Suprapubic skin (tissue), 3 donors: Measurements from ENCODE around the gene KCNB1.

ENCODE experiments used
- CTCF ChIP-seq, 2 donors: fragments of 200-600 bp in 1 of 2; fragments of 450-650 bp in 1 of 2; sonication (generic) in 1 of 2; IDR thresholded peaks; one replicate each; pipeline ENCODE4 v1.5.1; 2016 to 2019; ENCODE audit warnings: antibody characterized with exemption in 2 of 2, mild to moderate bottlenecking in 1 of 2, moderate library complexity in 1 of 2
- POLR2A ChIP-seq, 2 donors: fragments of 450-650 bp; IDR thresholded peaks; one replicate each; pipeline ENCODE4 v1.6.1; 2017; ENCODE audit warnings: antibody characterized with exemption in 2 of 2, mild to moderate bottlenecking in 2 of 2, moderate library complexity in 2 of 2

DNA sequence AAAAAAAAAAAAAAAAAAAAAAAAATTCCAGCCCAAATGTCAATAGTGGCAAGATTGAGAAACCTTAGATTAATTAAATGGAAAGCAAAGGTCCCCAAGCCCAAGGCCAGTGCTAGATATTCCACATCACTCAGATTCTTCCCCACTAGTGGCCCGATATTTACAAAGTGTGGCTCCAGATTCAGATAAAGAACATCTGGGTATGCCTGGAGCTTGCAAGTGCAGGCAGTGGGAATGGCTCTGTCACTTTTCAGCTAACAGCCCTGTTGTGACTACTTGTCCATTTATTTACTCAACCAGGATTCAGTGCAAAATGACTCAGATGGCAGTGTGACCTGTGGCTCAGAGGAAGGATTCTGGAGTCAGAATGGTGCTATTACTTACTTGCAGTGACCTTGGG, 8.2 kb upstream of the KCNB1 start:
- no peak for TF ChIP-seq CTCF (IDR thresholded peaks at IDR 0.05)
- no peak for TF ChIP-seq POLR2A (IDR thresholded peaks at IDR 0.05)
